ACC112 (cell line): Measurements from ENCODE around the gene PACSIN3.
"Not testable (repeated sequence)": the region's sequence is repeated elsewhere in the genome, so short reads cannot be mapped to it uniquely, and the experiment has no call there.

ENCODE experiments used
- H2AFZ ChIP-seq: fragments of 200-600 bp; sonication (generic); one replicate; pipeline ENCODE4 v1.6.0; 2017; ENCODE audit warnings: antibody characterized with exemption, low read length; ENCODE audit not compliant: unreplicated experiment
- H3K27ac ChIP-seq: fragments of 200-600 bp; sonication (generic); 2 replicates; pipeline ENCODE4 v1.5.1; 2014; ENCODE audit warnings: low read depth, mild to moderate bottlenecking, antibody characterized with exemption, low read length, moderate library complexity
- H3K27me3 ChIP-seq: fragments of 200-600 bp; sonication (generic); 2 replicates; pipeline ENCODE4 v1.6.1; 2014; ENCODE audit warnings: mild to moderate bottlenecking, antibody characterized with exemption, low read length, moderate library complexity, mixed read lengths; ENCODE audit not compliant: insufficient read depth
- H3K36me3 ChIP-seq: fragments of 200-600 bp; sonication (generic); 2 replicates; pipeline ENCODE4 v1.6.1; 2016; ENCODE audit warnings: mild to moderate bottlenecking, antibody characterized with exemption, low read length, moderate library complexity, mixed read lengths; ENCODE audit not compliant: insufficient read depth
- H3K4me1 ChIP-seq: fragments of 200-600 bp; sonication (generic); one replicate; pipeline ENCODE4 v1.6.1; 2016; ENCODE audit warnings: low read length, mixed read lengths; ENCODE audit not compliant: insufficient read depth, unreplicated experiment, control insufficient read depth
- H3K4me3 ChIP-seq: fragments of 200-600 bp; sonication (generic); 2 replicates; pipeline ENCODE4 v1.5.1; 2014; ENCODE audit warnings: mild to moderate bottlenecking, low read depth, low read length
- H3K79me2 ChIP-seq: fragments of 200-600 bp; sonication (generic); one replicate; pipeline ENCODE4 v1.6.0; 2016; ENCODE audit warnings: low read length; ENCODE audit not compliant: control insufficient read depth, unreplicated experiment, insufficient read depth

PACSIN3 gene

GRCh38 chr11:47192111-47192510 is 5.9 kb upstream of the PACSIN3 start:
- no peaks in the 10 kb centered on the region for H3K27me3 ChIP-seq
- no peaks in the 10 kb centered on the region for H3K36me3 ChIP-seq
- H3K4me3 ChIP-seq = no peak overlapping the region
- H3K4me1 ChIP-seq = peaks cover 11% of the 10 kb centered on the region
- no peak overlapping the region for H2AFZ ChIP-seq
- H3K79me2 ChIP-seq = no peaks in the 10 kb centered on the region
- no peak overlapping the region for H3K27ac ChIP-seq

GRCh38 chr11:47191137-47191536 is 4.9 kb upstream of the PACSIN3 start:
- not testable (repeated sequence) for H3K36me3 ChIP-seq, H3K79me2 ChIP-seq, H3K4me3 ChIP-seq, H3K27ac ChIP-seq, H3K27me3 ChIP-seq, H2AFZ ChIP-seq
- peaks cover 11% of the 10 kb centered on the region for H3K4me1 ChIP-seq

- Histone ChIP-seq H3K27me3 (no peaks in the 10 kb centered on the region), H3K27ac (peak overlapping the region; percentile 17; the same call in 1 of the 2 replicates), H3K79me2 (no peaks in the 10 kb centered on the region), H3K4me3 (peak overlapping the region; percentile 43; the same call in 1 of the 2 replicates), H2AFZ (no peak overlapping the region), H3K36me3 (no peaks in the 10 kb centered on the region), H3K4me1 (peaks cover 15% of the 10 kb centered on the region)
Observed at GRCh38 chr11:47189100-47189834, 3.0 kb upstream of the PACSIN3 start.

GRCh38 chr11:47188259-47188658 is 2.0 kb upstream of the PACSIN3 start:
- Histone ChIP-seq H3K79me2 (no peaks in the 10 kb centered on the region), H3K36me3 (no peaks in the 10 kb centered on the region), H3K4me3 (no peak overlapping the region), H3K27ac (no peak overlapping the region), H3K27me3 (no peaks in the 10 kb centered on the region), H3K4me1 (peaks cover 15% of the 10 kb centered on the region), H2AFZ (no peak overlapping the region)

GRCh38 chr11:47187723-47188122 is 1.5 kb upstream of the PACSIN3 start:
- Histone ChIP-seq H3K36me3 (no peaks in the 10 kb centered on the region), H3K27me3 (no peaks in the 10 kb centered on the region), H3K4me1 (peaks cover 15% of the 10 kb centered on the region), H3K27ac (no peak overlapping the region), H2AFZ (no peak overlapping the region), H3K79me2 (no peaks in the 10 kb centered on the region), H3K4me3 (peak overlapping the region; percentile 83)

GRCh38 chr11:47186700-47187695 is 764 bp upstream of the PACSIN3 start:
- Histone ChIP-seq H3K36me3 (no peaks in the 10 kb centered on the region), H3K4me3 (peak overlapping the region; percentile 83), H2AFZ (peak overlapping the region; percentile 8), H3K79me2 (no peaks in the 10 kb centered on the region), H3K27ac (no peak overlapping the region), H3K27me3 (no peaks in the 10 kb centered on the region), H3K4me1 (peaks cover 15% of the 10 kb centered on the region)

GRCh38 chr11:47185305-47186075 is 744 bp downstream of the PACSIN3 start:
- Histone ChIP-seq H3K27ac (no peak overlapping the region), H3K36me3 (no peaks in the 10 kb centered on the region), H3K4me3 (peak overlapping the region; percentile 83), H3K27me3 (no peaks in the 10 kb centered on the region), H2AFZ (peak overlapping the region; percentile 83), H3K4me1 (peaks cover 15% of the 10 kb centered on the region), H3K79me2 (no peaks in the 10 kb centered on the region)

GRCh38 chr11:47184711-47185304 is 1.4 kb downstream of the PACSIN3 start:
- no peaks in the 10 kb centered on the region for H3K79me2 ChIP-seq
- no peaks in the 10 kb centered on the region for H3K36me3 ChIP-seq
- H3K4me1 ChIP-seq = peaks cover 15% of the 10 kb centered on the region
- no peak overlapping the region for H2AFZ ChIP-seq
- no peaks in the 10 kb centered on the region for H3K27me3 ChIP-seq
- peak overlapping the region; percentile 83 for H3K4me3 ChIP-seq
- H3K27ac ChIP-seq = no peak overlapping the region

GRCh38 chr11:47183969-47184368 is 2.3 kb downstream of the PACSIN3 start:
- no peaks in the 10 kb centered on the region for H3K79me2 ChIP-seq
- H3K4me3 ChIP-seq = no peak overlapping the region
- H3K4me1 ChIP-seq = peaks cover 6% of the 10 kb centered on the region
- no peaks in the 10 kb centered on the region for H3K36me3 ChIP-seq
- no peak overlapping the region for H3K27ac ChIP-seq
- no peak overlapping the region for H2AFZ ChIP-seq
- H3K27me3 ChIP-seq = no peaks in the 10 kb centered on the region
